PC-3 (cell line): ENCODE data around the gene FOXN4. TPM values are rescaled to one million over a fixed set of nuclear protein-coding genes. Genes with fewer than 3 reads are reported as not detected.

Source experiments
- ATAC-seq: fragments of 200-7000 bp; cut with Tn5 transposase; 2 replicates; pipeline ENCODE4 v1.9.1; 2020; ENCODE audit warnings: mild to moderate bottlenecking, moderate library complexity
- BruUV-seq: library from RNA; stranded (reverse); fragments of 400-500 nt; replicated peaks from 2 replicates; lab custom pipeline; 2021; lab: Mats Ljungman, UMichigan
- CTCF ChIA-PET: fragments of 300-600 bp; sonication (Branson Sonifier 250); formaldehyde crosslinking; loops from one replicate; lab custom pipeline; 2022; ENCODE audit warnings: antibody characterized with exemption; lab: Charles Lee
- POLR2A ChIA-PET: fragments of 300-600 bp; sonication (Branson Sonifier 250); formaldehyde crosslinking; loops from one replicate; lab custom pipeline; 2022; ENCODE audit warnings: antibody characterized with exemption; ENCODE audit not compliant: unreplicated experiment; lab: Charles Lee
- DNase-seq: peaks from one replicate; pipeline ENCODE4 v3.0.0-alpha.2; 2015
- H2AFZ ChIP-seq: fragments of 300-600 bp; sonication (generic); 2 replicates; pipeline ENCODE4 v1.6.0; 2016; ENCODE audit warnings: antibody characterized with exemption, low read length
- H3F3A ChIP-seq: fragments of 300-600 bp; sonication (generic); one replicate; pipeline ENCODE4 v1.6.0; 2017; ENCODE audit warnings: antibody characterized with exemption, low read length, control low read depth, mild to moderate bottlenecking; ENCODE audit not compliant: unreplicated experiment
- H3K27ac ChIP-seq: fragments of 300-600 bp; sonication (generic); 2 replicates; pipeline ENCODE4 v1.5.1; 2016; ENCODE audit warnings: mild to moderate bottlenecking, low read length
- H3K27me3 ChIP-seq: fragments of 300-600 bp; sonication (generic); 2 replicates; pipeline ENCODE4 v1.6.1; 2016; ENCODE audit warnings: low read length, mixed read lengths
- H3K36me3 ChIP-seq: fragments of 300-600 bp; sonication (generic); 2 replicates; pipeline ENCODE4 v1.6.1; 2016; ENCODE audit warnings: low read depth, mixed run types, low read length, mixed read lengths
- H3K4me1 ChIP-seq: fragments of 300-600 bp; sonication (generic); 2 replicates; pipeline ENCODE4 v1.5.1; 2016; ENCODE audit warnings: low read length; ENCODE audit not compliant: insufficient read depth
- H3K4me2 ChIP-seq: fragments of 300-600 bp; sonication (generic); 2 replicates; pipeline ENCODE4 v1.6.0; 2016; ENCODE audit warnings: low read length
- H3K4me3 ChIP-seq: fragments of 300-600 bp; sonication (generic); 2 replicates; pipeline ENCODE4 v1.5.1; 2016; ENCODE audit warnings: mild to moderate bottlenecking, low read length, mixed read lengths
- H3K79me2 ChIP-seq: fragments of 300-600 bp; sonication (generic); 2 replicates; pipeline ENCODE4 v1.6.1; 2017; ENCODE audit warnings: low read length, mixed read lengths
- H3K9ac ChIP-seq: fragments of 300-600 bp; sonication (generic); 2 replicates; pipeline ENCODE4 v1.6.0; 2016; ENCODE audit warnings: mild to moderate bottlenecking, low read length
- H3K9me2 ChIP-seq: fragments of 300-600 bp; sonication (generic); replicated peaks from 2 replicates; pipeline ENCODE4 v1.6.1; 2016; ENCODE audit warnings: mixed run types, low read length, mixed read lengths
- H3K9me3 ChIP-seq: fragments of 300-600 bp; sonication (generic); 2 replicates; pipeline ENCODE4 v1.6.1; 2016; ENCODE audit warnings: low read length, mixed read lengths
- H4K20me1 ChIP-seq: fragments of 300-600 bp; sonication (generic); 2 replicates; pipeline ENCODE4 v1.6.1; 2016; ENCODE audit warnings: low read length, mixed read lengths
- CTCF ChIP-seq: fragments of 300-600 bp; sonication (generic); conservative IDR thresholded peaks from 2 replicates; pipeline ENCODE4 v1.5.1; 2017; ENCODE audit warnings: antibody characterized with exemption, low read depth, mild to moderate bottlenecking, low read length
- EZH2 ChIP-seq: fragments of 300-600 bp; sonication (generic); IDR thresholded peaks from one replicate; pipeline ENCODE4 v1.6.1; 2017; ENCODE audit warnings: antibody characterized with exemption, mild to moderate bottlenecking, low read length; ENCODE audit not compliant: unreplicated experiment
- EZH2phosphoT487 ChIP-seq: fragments of 300-600 bp; sonication (generic); IDR thresholded peaks from 2 replicates; pipeline ENCODE4 v1.6.1; 2018; ENCODE audit warnings: mild to moderate bottlenecking, antibody characterized with exemption, low read length, borderline replicate concordance
- intact Hi-C: fragments of 100-400 bp; cut with micrococcal nuclease; formaldehyde crosslinking; loops from 2 replicates; pipeline ENCODE4 v1.9.0; 2023
- total RNA-seq: library from RNA; depleted of rRNA; stranded (reverse); fragments of >200 nt; gene quantifications from 2 replicates; pipeline ENCODE4 v1.2.3, GENCODE V29; 2014

Gene FOXN4
- total RNA-seq, 1 experiment from 2014 or later = not detected

DNA sequence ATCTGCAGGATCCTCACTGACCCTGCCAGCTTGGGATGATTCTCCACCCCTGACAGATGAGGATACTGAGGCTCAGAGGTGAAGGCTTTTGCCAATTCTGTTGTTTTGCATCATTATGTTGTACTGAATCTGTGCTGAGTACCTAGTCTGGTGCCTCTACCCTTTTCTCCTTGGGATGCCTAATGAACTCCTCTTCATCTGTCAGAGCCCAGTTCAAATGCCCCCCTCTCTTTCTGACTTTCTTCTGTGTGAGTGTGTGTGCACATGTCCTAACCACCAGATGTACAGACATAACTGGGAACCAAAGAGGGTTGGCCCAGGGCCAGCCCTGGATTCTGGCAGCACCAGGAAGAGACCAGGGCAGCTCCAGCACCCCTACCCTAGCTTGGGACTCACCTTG lies 22.8 kb downstream of the FOXN4 start:
- Histone ChIP-seq H3K4me2 (no peak overlapping the region), H3K4me3 (no peak overlapping the region), H4K20me1 (no peaks in the 10 kb centered on the region), H3K9me3 (no peaks in the 10 kb centered on the region), H3K36me3 (no peaks in the 10 kb centered on the region), H3K9me2 (no peaks in the 10 kb centered on the region), H3K9ac (no peak overlapping the region), H3K27ac (no peak overlapping the region), H3F3A (no peaks in the 10 kb centered on the region), H3K27me3 (0 out of 2 replicates have a peak, but pooled peaks cover 3% of the 10 kb centered on the region), H2AFZ (no peak overlapping the region), H3K4me1 (no peaks in the 10 kb centered on the region), H3K79me2 (no peaks in the 10 kb centered on the region)
- ChIA-PET CTCF (no interaction called here), POLR2A (no interaction called here)
- DNase-seq (no peak), ATAC-seq (no peak)
- TF ChIP-seq CTCF (no peak), EZH2phosphoT487 (no peak), EZH2 (no peak)
- no TSS peak for BruUV-seq
- intact Hi-C loops = no loop called here

- Histone ChIP-seq H2AFZ (no peak overlapping the region), H3F3A (no peaks in the 10 kb centered on the region), H3K27ac (no peak overlapping the region), H3K4me3 (no peak overlapping the region), H3K9ac (no peak overlapping the region), H3K9me3 (no peaks in the 10 kb centered on the region), H3K36me3 (no peaks in the 10 kb centered on the region), H4K20me1 (no peaks in the 10 kb centered on the region), H3K79me2 (no peaks in the 10 kb centered on the region), H3K4me2 (no peak overlapping the region), H3K9me2 (no peaks in the 10 kb centered on the region), H3K27me3 (no peaks in the 10 kb centered on the region), H3K4me1 (no peaks in the 10 kb centered on the region)
- BruUV-seq = no TSS peak
- ChIA-PET POLR2A (no interaction called here), CTCF (no interaction called here)
- no peak for ATAC-seq
- intact Hi-C loops = no loop called here
- DNase-seq = no peak
- TF ChIP-seq CTCF (no peak), EZH2phosphoT487 (no peak), EZH2 (no peak)
Measured at GRCh38 chr12:109284392-109284791, 24.7 kb downstream of the FOXN4 start.

DNA sequence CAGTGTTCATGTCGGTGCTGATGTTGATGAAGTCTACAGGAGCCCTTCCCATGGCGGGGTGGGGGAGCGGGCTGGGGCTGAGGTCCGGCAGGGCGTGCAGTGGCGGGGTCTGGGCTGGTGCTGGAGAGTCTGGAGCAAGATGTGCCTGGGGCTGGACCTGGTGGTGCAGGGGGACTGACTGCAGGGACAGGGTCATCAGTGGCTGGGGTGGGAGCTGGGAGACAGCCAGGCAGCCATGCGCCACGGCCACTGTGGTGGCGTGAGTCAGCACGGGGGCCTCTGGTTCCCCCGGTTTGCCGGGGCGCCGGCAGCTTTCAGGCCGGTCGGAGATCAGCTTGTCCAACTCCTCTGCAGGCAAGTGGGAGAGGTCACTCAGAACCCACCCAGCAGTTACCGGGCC lies 27.6 kb downstream of the FOXN4 start:
- H3F3A ChIP-seq = no peaks in the 10 kb centered on the region
- ATAC-seq = no peak
- no TSS peak for BruUV-seq
- TF ChIP-seq EZH2 (no peak), CTCF (no peak), EZH2phosphoT487 (no peak)
- H3K27me3 ChIP-seq = no peaks in the 10 kb centered on the region
- DNase-seq = no peak
- H3K36me3 ChIP-seq = no peaks in the 10 kb centered on the region
- H3K4me2 ChIP-seq = no peak overlapping the region
- intact Hi-C loops = no loop called here
- H3K4me3 ChIP-seq = no peak overlapping the region
- no peak overlapping the region for H3K9ac ChIP-seq
- no peaks in the 10 kb centered on the region for H3K9me2 ChIP-seq
- no peaks in the 10 kb centered on the region for H3K4me1 ChIP-seq
- no peaks in the 10 kb centered on the region for H3K79me2 ChIP-seq
- no peaks in the 10 kb centered on the region for H3K9me3 ChIP-seq
- H2AFZ ChIP-seq = no peak overlapping the region
- no peaks in the 10 kb centered on the region for H4K20me1 ChIP-seq
- no peak overlapping the region for H3K27ac ChIP-seq
- ChIA-PET POLR2A (no interaction called here), CTCF (no interaction called here)
